SK-N-SH (cell line): ENCODE results near the gene PLLP.
"Not testable (repeated sequence)": the region's sequence is repeated elsewhere in the genome, so short reads cannot be mapped to it uniquely, and the experiment has no call there.

Source experiments
- ELF1 ChIP-seq: IDR thresholded peaks from 2 replicates; pipeline ENCODE4 v1.4.0; 2012
- EP300 ChIP-seq, 2 experiments: IDR thresholded peaks; 2 replicates each; pipeline versions ENCODE4 v1.4.0 to v1.6.1; 2012; ENCODE audit warnings: borderline replicate concordance in 1 of 2, low read depth in 1 of 2, low read length in 1 of 2
- FOXM1 ChIP-seq: IDR thresholded peaks from 2 replicates; pipeline ENCODE4 v1.4.0; 2012; ENCODE audit warnings: low read depth, mild to moderate bottlenecking
- JUND ChIP-seq: IDR thresholded peaks from 2 replicates; pipeline ENCODE4 v1.4.0; 2012
- MEF2A ChIP-seq: IDR thresholded peaks from 2 replicates; pipeline ENCODE4 v1.4.0; 2012; ENCODE audit warnings: low read depth, borderline replicate concordance
- MXI1 ChIP-seq: IDR thresholded peaks from 2 replicates; pipeline ENCODE4 v1.6.1; 2012; ENCODE audit warnings: mild to moderate bottlenecking, low read depth, low read length, improper control_type of control experiment
- RFX5 ChIP-seq: IDR thresholded peaks from 2 replicates; pipeline ENCODE4 v1.6.1; 2012; ENCODE audit warnings: mild to moderate bottlenecking, improper control_type of control experiment, low read length
- TEAD4 ChIP-seq: IDR thresholded peaks from 2 replicates; pipeline ENCODE4 v1.4.0; 2012; ENCODE audit warnings: mild to moderate bottlenecking, borderline replicate concordance; ENCODE audit not compliant: insufficient read depth
- YY1 ChIP-seq: IDR thresholded peaks from 2 replicates; pipeline ENCODE4 v1.4.0; 2012; ENCODE audit warnings: low read depth, mild to moderate bottlenecking
- TF ChIP-seq, protein P1 (sequence below): fragments of 150-350 bp; IDR thresholded peaks from 2 replicates; pipeline ENCODE4 v1.6.1; 2016; ENCODE audit warnings: mild to moderate bottlenecking, low read depth, low read length
- TF ChIP-seq, protein P2 (sequence below): fragments of 200-600 bp; sonication (generic); IDR thresholded peaks from 2 replicates; pipeline ENCODE4 v1.6.1; 2017; ENCODE audit warnings: antibody characterized with exemption, mild to moderate bottlenecking, moderate library complexity
- TF ChIP-seq, protein P3 (sequence below): IDR thresholded peaks from 2 replicates; pipeline ENCODE4; 2012

DNA sequence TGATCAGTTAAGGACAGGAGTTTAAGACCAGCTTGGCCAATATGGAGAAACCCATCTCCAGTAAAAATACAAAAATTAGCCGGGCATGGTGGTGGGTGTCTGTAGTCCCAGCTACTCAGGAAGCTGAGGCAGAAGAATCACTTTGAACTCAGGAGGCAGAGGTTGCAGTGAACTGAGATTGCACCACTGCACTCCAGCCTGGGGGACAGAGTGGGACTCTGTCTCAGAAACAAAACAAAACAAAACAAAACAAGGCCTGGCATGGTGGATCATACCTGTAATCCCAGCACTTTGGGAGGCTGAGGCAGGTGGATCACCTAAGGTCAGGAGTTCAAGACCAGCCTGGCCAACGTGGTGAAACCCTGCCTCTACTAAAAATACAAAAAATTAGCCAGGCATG, 17.1 kb downstream of the PLLP start:
- not testable (repeated sequence) for TF ChIP-seq MXI1; MEF2A; ELF1; TEAD4; YY1; EP300 (IDR thresholded peaks at IDR 0.05; ENCODE audit: borderline replicate concordance in 1 of 2, low read depth in 1 of 2, low read length in 1 of 2); JUND; RFX5; FOXM1
- TF ChIP-seq, protein P1, sequence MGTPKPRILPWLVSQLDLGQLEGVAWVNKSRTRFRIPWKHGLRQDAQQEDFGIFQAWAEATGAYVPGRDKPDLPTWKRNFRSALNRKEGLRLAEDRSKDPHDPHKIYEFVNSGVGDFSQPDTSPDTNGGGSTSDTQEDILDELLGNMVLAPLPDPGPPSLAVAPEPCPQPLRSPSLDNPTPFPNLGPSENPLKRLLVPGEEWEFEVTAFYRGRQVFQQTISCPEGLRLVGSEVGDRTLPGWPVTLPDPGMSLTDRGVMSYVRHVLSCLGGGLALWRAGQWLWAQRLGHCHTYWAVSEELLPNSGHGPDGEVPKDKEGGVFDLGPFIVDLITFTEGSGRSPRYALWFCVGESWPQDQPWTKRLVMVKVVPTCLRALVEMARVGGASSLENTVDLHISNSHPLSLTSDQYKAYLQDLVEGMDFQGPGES: not testable (repeated sequence)
- TF ChIP-seq, protein P2, sequence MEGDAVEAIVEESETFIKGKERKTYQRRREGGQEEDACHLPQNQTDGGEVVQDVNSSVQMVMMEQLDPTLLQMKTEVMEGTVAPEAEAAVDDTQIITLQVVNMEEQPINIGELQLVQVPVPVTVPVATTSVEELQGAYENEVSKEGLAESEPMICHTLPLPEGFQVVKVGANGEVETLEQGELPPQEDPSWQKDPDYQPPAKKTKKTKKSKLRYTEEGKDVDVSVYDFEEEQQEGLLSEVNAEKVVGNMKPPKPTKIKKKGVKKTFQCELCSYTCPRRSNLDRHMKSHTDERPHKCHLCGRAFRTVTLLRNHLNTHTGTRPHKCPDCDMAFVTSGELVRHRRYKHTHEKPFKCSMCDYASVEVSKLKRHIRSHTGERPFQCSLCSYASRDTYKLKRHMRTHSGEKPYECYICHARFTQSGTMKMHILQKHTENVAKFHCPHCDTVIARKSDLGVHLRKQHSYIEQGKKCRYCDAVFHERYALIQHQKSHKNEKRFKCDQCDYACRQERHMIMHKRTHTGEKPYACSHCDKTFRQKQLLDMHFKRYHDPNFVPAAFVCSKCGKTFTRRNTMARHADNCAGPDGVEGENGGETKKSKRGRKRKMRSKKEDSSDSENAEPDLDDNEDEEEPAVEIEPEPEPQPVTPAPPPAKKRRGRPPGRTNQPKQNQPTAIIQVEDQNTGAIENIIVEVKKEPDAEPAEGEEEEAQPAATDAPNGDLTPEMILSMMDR: not testable (repeated sequence)
- TF ChIP-seq, protein P3, sequence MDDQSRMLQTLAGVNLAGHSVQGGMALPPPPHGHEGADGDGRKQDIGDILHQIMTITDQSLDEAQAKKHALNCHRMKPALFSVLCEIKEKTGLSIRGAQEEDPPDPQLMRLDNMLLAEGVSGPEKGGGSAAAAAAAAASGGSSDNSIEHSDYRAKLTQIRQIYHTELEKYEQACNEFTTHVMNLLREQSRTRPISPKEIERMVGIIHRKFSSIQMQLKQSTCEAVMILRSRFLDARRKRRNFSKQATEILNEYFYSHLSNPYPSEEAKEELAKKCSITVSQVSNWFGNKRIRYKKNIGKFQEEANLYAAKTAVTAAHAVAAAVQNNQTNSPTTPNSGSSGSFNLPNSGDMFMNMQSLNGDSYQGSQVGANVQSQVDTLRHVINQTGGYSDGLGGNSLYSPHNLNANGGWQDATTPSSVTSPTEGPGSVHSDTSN: not testable (repeated sequence)
